HG03097 (cell line): ENCODE measurements around the gene PDZK1IP1.

Source experiments
- ATAC-seq: cut with Tn5 transposase; IDR thresholded peaks from one replicate; pipeline ENCODE4 v1.9.1; 2021; ENCODE audit not compliant: unreplicated experiment, low FRiP score

PDZK1IP1 gene, protein sequence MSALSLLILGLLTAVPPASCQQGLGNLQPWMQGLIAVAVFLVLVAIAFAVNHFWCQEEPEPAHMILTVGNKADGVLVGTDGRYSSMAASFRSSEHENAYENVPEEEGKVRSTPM

DNA sequence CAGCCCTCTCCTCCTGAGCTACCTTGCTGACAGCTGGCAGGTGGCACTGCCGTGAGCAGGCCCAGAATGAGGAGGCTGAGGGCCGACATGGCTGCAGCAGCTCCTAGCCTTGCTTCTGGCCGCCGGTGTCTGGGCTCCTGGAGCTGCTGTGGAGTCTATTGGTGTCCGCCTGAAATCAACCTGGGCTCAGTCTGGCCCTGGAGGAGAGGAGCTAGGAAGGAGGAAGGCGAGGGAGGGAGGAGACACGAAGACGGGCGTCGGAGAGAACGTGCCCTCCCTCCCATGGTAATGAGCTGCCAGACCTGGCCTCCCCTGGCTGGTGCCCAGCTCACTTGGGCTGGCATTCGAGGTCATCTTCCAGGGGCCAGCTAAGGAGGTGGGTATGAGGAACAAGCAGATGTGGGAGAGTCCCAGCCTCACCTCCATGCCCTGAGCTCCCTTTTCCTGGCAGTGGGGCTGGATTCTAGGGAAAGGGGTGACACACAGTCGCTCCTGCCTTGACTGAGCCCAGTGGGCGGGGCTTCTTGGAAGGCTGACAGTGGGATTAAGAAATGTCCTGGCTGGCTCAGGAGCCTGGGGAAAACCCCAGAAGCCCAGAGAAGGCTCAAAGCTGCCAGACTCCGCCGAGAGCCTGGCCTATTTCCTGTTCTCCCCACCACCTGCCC, at the start of gene PDZK1IP1:
Gene PDZK1IP1 (minus strand): TSS at position 193 of the 665 bp plus-strand sequence. CDS start 104 bp downstream, at position 89.
- no peak for ATAC-seq

DNA sequence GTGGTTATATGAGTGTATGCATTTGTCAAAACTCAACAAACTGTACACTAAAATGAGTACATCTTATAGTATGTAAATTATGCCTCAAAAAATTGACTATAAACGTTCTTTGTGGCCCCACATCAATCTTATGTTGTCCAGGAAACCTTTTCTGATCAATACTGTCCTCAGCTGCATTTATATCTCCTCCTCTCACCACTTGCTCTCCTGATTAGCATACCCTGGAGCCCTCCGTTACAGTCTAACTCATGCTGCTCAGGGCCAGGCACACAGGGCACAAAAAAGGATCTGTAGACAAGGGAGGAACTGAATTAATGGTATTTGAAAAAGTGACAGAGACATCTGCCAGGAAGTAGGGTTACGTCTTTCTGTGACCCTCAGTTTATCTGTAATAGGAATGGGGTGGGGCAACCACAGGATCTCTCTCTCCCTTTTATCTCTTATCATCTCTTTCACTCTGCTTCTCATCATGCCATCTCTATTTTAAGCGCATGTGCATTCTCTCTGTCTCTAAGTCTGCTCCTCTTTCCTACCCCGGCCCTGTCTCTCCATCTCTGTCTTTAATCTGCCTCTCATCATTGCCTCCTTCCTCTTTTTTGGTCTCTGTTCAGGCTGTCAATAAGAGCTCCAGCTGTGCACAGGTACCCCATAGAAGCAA, 49.2 kb upstream of the PDZK1IP1 start:
- no peak for ATAC-seq

DNA sequence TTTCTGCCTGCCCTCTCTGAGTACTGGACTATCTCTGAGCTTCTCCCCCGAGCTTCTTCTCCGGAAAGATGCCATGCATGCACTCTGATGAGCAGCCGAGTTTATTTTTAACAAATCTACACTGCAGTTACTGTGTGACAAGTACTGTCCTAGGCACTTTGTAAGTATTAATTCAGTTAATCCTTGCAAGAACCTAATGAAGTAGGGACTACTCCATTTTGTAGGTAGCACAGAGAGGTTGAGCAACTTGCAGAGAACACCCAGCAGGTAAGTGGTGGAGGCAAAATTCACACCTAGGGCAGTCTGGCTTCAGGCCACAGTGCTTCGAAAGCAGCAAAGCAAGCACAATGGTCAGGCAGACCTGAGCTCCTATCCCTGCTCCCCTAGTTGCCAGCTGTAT, 46.0 kb upstream of the PDZK1IP1 start:
- no peak for ATAC-seq

DNA sequence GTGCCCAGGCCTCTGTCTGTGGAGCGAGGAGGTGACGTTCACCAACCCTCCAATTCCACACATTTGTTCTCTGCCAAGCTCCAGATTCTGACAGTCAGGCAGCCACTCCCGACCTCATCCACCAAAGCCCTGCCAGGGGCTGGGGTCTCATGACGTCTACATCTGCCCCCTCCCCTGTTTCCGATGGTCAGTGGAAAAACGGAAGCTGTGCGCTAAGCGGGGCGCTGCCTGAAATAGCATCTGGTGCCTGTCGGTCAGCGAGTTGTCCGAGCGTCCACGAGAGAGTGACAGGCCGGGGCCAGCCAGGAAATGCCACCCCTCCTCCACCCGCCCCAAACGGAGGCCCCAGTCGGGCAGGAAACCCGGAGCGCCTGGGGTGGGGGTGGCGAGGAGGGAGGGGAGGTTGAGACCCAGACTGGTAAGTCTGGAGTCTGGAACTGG, 45.4 kb upstream of the PDZK1IP1 start:
- no peak for ATAC-seq

DNA sequence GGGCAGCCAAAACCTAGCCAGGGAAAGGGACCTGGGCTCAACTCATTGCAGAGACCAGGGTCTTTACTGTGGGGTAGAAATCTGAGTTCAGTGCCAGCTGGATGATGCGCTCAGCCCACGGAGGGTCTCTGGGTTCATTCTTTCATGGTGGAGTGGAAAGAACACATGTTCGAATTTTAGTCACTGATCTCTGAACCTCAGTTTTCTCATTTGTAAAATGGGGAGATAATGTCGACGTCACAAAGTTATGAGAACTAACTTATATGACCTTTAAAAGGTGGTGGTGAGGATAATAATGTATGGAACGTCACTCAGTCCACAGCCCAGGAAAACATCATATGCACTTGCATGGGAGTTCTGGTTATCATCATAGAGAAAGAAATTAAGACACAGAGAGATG, 43.4 kb upstream of the PDZK1IP1 start:
- no peak for ATAC-seq

DNA sequence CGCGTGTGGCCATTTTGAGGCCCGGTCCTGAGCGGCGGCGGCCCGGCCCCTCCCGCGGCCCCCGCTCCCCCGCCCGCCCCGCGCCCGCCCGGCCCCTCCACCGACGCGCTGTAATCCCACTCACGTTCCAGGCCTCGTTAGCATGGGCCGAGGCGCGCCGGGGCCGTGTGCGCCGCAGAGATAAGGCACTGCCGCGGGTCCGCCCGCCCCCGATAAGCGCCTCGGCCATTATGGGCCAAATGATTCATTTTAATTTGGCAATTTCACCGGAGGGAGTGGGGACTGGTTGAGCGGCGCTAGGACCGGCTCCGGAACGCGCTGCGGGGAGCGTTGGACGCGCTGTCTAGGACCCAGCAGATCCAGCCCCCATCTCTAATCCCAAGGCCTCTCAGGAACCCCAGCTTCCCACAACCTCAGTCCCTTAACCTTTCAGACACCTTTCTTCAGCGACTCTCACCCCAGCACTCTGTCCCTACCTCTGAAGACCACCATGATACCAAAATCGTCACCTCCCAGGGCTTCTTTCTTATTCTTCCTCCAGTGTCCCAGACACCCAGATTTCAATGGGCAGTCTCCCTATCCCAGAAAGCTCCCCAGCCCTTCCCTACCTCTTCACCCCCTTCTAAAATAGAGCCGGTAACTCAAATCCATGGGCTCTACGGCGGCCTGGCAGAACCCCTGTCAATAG, 42.5 kb upstream of the PDZK1IP1 start, which contains the start of gene TAL1:
Gene TAL1 (minus strand): TSS at position 39 of the 688 bp plus-strand sequence. CDS start 6,337 bp downstream, outside the sequence.
- ATAC-seq, result no peak

DNA sequence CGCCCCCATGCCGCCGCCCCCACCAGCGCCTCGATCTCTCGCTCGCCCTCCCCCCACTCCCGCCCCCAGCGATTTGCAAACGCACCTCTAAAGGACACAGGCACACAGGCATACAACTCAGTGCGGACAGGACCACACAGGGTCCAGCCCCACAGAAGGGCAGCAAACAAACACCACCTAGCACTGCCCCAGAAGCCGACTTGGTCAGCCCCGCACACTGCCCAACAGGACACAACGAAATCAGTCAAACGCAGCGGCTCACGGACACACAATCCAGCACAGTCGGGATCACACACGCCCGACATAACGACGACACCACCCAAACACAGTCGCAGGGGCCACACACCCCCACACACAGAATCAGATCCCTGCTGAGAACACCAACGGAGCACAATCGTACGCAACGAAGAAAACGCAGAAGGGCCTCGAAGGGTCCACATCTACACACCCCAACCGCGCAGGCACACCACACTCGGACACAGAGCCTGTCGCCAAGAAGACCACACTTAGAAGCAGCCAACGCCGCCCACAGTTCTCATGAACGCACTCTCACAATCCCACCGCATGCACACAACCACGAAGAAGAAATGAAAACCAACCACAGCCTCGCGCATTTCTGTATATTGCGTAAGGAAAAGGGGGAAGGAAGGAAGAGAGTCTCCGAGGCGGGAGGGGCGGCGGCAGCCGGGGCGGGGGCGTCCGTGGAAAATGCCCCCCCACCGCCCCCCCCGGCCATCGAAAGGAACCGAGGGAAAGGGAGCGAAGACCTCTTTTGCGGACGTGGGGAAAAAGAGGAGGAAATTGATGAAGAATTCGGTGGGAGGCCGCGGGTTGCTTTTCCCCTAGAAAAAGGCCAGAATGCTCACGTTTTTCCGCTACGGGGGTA, 41.7 kb upstream of the PDZK1IP1 start:
- no peak for ATAC-seq

DNA sequence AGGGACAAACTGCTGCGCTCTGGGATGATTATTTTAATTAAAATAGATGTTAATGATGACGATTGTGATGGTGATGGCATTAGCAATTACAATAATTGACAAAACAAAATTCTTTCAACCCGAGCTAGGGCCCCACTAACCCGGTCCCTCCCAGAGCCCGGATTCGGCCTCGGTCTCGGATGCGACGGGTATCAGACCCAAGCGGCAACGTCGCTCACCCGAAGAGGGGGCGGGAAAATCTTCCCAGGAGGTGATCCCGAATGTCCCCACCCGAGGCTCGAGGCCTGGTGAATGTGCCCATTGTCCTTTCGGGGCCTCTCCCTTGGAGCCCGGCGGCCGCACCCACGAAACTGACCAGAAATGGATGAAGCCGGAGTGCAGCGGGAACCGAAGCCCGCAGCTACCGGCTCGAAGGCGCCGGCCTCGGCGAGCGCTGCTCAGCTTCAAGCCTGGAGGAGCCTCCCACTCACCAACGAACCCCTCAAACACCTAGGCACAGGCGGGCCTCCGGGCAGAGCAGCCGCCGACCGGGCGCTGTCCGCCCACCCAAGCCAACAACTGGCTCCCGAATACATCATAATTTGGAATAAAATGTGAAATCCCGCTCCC, 41.0 kb upstream of the PDZK1IP1 start:
- ATAC-seq, result no peak

DNA sequence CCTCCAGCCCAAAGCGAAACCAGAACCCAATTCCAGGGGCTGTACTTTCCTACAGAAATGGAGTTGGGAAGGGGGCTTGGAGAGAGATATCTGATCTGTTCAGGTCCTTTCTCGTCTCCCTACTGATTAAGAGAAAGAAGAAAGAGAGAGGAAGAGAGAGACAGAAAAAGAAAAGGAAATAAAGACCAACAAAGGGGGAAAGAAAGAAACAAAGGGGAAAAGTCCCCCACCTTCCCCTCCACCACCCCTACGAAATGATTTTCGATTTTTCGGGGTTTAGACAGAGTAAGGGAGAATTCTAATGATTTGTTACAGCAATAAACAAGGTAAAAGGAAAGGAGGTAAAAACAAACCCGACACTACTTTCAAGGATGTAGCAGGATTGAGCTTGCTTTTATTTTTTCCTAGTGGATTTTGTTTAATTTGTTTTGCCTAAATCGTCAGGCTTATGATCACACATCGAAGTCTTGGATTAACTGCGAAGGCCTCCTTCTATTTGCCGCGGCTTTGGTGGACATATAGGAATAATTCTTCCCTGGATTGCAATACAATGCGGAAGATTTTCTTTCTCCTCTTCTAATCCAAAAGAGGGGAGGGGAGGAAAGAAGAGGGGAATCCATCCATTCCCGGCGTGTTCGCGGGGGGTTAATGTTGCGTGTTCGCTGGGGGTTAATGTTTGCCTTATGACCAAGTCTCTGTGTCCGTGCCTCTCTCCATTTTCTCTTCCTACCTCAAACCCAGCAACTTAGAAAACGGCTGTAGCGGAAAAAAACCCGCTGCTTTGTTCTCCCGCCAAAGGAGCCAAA, 40.3 kb upstream of the PDZK1IP1 start:
- ATAC-seq, result no peak

DNA sequence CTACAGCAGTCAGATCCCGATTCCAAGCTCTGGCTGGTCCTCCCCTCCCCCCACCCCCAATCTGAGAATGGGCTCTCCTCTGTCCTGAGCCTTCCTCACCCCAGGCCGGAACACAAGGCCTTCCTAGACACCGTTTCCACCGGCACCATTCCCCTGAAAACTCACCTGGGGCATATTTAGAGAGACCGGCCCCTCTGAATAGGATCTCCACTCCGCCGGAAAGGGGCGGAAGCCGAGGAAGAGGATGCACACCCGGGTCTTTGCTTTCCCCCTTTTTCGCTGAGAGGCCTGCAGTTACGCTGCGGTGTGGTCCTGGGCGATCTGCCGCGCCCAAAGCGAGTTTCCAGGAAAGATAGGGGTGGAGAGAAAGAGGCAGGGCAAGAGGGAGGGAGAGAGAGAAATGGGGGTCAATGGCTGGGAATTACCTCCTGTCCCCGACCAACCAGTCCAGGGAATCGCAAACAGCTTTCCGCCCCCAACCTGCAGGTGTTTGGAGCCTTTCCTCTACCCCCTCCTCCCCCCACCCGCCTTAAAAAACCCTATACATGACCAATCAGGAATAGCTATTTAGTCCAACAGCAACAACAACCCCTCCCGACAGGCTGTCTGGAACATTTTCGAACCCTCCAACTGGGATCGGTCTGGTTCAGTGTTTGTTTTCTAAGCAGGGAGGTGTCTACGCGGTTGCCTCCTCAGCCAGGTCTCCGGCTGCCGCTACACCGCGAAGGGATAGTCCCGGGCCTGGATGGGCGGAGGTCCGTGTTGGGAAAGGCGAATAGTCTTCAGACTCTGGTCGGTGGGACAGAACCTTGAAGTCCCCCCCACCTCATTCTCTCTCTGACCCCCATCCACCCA, 39.4 kb upstream of the PDZK1IP1 start:
- ATAC-seq, result no peak

DNA sequence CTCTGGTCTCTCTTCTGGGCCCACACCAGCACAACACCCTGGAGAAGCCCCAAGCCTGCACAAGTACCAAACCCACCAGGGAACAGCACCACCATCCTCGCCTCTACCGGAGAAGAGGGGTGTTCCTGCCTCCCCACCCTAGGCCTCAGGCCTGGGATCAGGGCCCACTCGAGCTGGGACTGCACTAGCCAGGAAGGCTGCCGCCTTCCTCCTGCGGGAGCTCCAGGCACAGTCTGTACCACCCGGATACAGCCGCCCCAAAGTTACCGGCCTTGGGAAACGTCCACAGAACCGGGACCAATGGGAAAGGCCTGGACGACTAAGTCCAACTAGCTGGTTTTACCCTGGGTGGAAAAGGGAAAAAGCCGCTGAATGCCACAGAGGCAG, 38.8 kb upstream of the PDZK1IP1 start:
- ATAC-seq, result no peak

DNA sequence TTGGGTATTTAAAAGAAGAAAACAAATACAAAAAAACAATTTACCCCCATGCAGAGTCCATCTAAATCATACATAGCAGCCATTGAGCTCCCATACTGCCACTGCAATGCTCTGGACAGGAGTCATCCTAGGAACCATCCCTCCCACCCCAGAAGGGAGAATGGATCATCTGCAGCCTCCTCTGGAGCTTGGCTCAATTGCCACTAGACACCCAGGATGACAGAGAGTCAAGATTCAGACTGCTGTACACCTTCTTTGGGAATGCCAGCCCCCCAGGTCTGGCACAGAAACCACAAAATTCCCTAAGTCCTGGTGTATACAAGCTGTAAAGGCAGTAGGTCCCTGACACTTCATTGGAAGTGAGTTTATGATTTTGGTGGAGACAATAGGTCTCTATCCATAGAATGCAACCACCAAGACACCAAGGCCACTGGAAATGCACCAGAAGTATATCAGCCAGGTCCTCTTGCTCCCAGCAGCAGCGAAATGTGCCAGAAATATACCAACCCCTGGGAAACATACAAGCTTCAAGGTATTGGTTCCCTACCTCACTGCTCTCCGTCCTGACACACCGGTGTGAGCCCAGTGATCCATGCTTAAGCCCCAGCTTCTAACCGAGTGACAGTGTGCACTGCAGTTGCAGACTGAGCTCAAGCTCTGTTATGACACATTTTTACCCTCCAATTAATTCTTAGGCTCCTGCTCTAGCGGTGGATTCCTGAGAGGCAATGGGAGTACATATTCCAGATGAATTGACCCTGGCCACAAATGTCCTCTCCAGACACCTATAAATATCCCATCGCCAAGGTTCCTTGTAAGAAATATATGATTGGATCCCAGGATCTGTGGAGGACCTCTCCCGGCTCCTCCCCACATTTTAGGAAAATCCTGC, 37.8 kb upstream of the PDZK1IP1 start:
- ATAC-seq, result no peak

DNA sequence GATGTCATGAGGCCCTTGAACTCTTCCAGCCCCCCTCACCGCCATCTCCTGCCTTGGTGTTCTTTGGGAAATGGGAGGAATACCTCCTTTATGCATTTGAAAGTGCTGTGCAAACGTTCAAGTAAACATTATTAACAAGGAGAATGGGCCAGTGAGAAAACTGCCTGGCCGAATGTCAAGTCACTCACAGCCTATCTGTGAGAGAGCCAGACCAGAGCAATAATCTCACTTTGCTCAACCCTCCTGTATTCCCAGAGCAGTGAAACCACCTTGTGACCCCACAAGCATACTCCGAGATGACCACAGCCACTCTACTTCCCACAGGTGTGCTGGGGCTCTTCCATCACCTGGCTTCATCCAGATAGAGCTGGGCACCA, 37.0 kb upstream of the PDZK1IP1 start:
- ATAC-seq, result no peak

DNA sequence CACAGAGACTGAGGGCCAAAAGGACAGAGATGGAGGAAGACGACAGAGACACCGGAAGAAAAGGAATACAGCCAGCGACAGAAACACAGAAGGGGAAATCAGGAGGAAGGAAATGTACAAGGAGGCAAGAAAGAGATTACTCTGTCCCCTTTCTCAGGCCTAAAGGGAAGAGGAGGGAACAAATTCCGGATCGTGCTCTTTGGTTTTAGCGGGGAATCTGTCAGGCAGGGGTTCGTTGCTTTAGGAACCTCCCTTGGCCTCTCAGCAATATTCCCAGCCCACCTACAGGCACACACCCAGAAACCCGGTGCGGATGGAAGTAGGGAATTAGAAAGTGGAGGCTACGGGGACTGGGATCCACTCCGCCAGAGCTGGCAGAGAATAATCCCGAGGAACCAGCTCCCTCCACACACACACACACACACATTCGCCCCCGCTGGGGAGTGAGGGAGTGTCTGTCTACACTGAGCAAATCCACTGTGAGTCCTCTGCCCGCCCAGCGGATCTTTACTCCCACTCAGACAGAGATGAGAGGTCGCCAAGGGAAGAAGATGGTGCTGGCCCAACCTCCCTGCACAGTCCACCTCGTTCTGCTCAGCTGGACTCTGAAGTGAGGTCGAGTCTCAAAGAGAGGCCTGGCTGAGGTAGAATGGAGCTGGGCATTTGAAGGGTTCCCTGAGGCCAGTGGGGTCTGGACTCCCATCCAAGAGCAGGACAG, 36.4 kb upstream of the PDZK1IP1 start:
- ATAC-seq, result no peak

DNA sequence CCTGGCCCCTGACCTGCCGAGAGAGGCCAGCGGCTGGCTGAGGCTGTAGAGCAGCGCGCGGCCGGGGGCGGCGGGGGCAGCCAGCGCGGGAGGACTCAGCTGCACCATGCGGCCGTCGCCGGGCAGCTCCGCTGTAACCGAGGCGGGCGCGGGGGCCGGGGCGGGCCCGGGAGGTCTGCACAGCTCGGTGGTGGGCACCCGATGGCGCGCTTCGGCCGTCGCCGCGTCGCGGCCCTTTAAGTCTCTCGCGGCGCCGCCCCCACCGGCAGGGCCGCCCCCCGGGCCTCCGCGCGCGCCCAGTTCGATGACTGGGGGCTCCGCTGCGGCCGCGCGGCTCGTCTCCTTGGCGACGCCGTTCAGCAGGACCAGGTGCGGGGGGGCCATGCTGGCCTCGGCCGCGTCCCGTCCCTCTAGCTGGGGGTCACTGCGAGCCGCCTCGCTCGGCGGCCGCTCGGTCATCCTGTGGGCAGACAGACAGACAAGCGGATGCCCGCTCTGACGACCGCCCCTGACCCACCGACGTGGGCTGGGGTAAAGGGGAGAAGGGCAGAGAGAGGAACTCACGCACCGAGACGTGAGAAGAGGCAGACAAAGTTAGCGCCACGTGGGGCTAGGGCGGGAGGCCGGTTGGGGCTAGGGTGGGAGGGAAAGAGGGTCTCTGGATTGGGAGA, 35.7 kb upstream of the PDZK1IP1 start:
- ATAC-seq, result no peak

DNA sequence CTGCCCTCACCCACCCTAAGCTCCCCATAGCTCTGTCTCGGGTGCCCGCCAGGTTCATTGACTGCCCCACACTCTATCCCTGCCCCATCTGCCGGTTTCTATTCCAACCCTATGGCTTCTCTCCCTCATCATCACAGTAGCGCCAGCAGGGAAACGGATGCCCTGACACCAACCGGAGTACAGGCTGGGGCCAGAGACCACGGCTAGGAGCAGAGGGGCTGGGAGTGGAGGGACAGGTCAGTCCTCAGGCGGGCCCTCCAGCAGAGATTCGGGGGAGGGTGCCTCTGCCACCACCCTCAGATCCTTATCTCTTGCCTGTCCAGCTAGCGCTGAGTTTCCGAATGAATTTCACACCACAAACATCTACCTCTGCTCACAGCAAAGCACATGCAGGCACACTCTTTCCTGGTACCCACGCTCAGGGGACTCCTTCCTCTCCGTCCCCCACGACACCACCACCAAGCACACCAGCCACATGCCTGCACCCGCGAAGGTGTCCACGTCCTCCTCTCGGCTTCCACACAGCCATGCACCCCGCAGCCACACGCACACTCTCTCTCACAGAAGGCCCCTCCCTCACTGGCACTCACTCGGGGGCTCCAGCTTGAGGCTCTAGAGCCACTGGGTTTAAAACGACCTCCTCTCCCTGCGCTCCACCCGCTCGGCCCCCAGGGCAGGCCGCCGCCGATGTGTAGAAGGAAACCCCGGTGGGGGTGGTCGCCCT, 35.0 kb upstream of the PDZK1IP1 start:
- ATAC-seq, result no peak
